Smooth muscle cell (in vitro differentiated cells): ENCODE data around the gene FTHL17. TPM values are rescaled to one million over a fixed set of nuclear protein-coding genes. Genes with fewer than 3 reads are reported as not detected.

Experiments
- DNase-seq: peaks from one replicate; lab custom pipeline; 2025; ENCODE audit not compliant: unreplicated experiment; lab: John Stamatoyannopoulos, UW
- H2AFZ ChIP-seq: fragments of 200-600 bp; sonication (generic); 2 replicates; pipeline ENCODE4 v1.6.0; 2016; ENCODE audit warnings: antibody characterized with exemption, low read depth, mild to moderate bottlenecking
- H3F3A ChIP-seq: fragments of 200-600 bp; sonication (generic); 2 replicates; pipeline ENCODE4 v1.6.0; 2017; ENCODE audit warnings: antibody characterized with exemption, low read depth
- H3K27ac ChIP-seq: fragments of 200-600 bp; sonication (generic); 2 replicates; pipeline ENCODE4 v1.5.1; 2016; ENCODE audit warnings: low read depth, mild to moderate bottlenecking
- H3K27me3 ChIP-seq: fragments of 200-600 bp; sonication (generic); 2 replicates; pipeline ENCODE4 v1.6.1; 2016; ENCODE audit warnings: low read depth, mild to moderate bottlenecking
- H3K36me3 ChIP-seq: fragments of 200-600 bp; sonication (generic); 2 replicates; pipeline ENCODE4 v1.5.1; 2016; ENCODE audit warnings: low read depth
- H3K4me1 ChIP-seq: fragments of 200-600 bp; sonication (generic); 2 replicates; pipeline ENCODE4 v1.5.1; 2016; ENCODE audit warnings: low read depth
- H3K4me2 ChIP-seq: fragments of 200-600 bp; sonication (generic); 2 replicates; pipeline ENCODE4 v1.6.0; 2016; ENCODE audit warnings: mild to moderate bottlenecking
- H3K4me3 ChIP-seq: fragments of 200-600 bp; sonication (generic); 2 replicates; pipeline ENCODE4 v1.5.1; 2016; ENCODE audit warnings: mild to moderate bottlenecking
- H3K79me2 ChIP-seq: fragments of 200-600 bp; sonication (generic); 2 replicates; pipeline ENCODE4 v1.6.0; 2016; ENCODE audit warnings: low read depth, mild to moderate bottlenecking
- H3K9ac ChIP-seq: fragments of 200-600 bp; sonication (generic); 2 replicates; pipeline ENCODE4 v1.6.0; 2016; ENCODE audit warnings: low read depth
- H3K9me3 ChIP-seq: fragments of 200-600 bp; sonication (generic); replicated peaks from 2 replicates; pipeline ENCODE4 v1.5.1; 2016; ENCODE audit warnings: low read depth
- H4K20me1 ChIP-seq: fragments of 200-600 bp; sonication (generic); 2 replicates; pipeline ENCODE4 v1.6.0; 2016; ENCODE audit warnings: low read depth
- CTCF ChIP-seq: fragments of 200-600 bp; sonication (generic); IDR thresholded peaks from 2 replicates; pipeline ENCODE4 v1.5.1; 2017; ENCODE audit warnings: borderline replicate concordance, mild to moderate bottlenecking, antibody characterized with exemption; ENCODE audit not compliant: insufficient read depth, poor library complexity, severe bottlenecking
- WGBS: methylation state at CpG from one replicate; pipeline ENCODE4 v1.1.7; 2016; ENCODE audit warnings: low lambda C conversion rate; 5-methylcytosine and 5-hydroxymethylcytosine counted together
- polyA plus RNA-seq: library from polyadenylated mRNA; unstranded; fragments of >200 nt; fragmentation: Nextera tagmentation; extraction: Ambion mirVana; gene quantifications from 2 replicates; pipeline ENCODE4 v1.2.1, GENCODE V29; 2016
- total RNA-seq: library from RNA; depleted of rRNA; stranded (reverse); fragments of >200 nt; gene quantifications from 2 replicates; pipeline ENCODE4 v1.2.3, GENCODE V29; 2014

FTHL17 gene
- total and polyA plus RNA-seq, 2 experiments from 2014 or later: not detected

- Histone ChIP-seq H3K9me3 (peaks cover 4% of the 10 kb centered on the region), H3K9ac (no peak overlapping the region), H3K4me1 (no peaks in the 10 kb centered on the region), H3K4me2 (no peak overlapping the region), H3K27ac (no peak overlapping the region), H2AFZ (no peak overlapping the region), H3K27me3 (no peaks in the 10 kb centered on the region), H3F3A (no peaks in the 10 kb centered on the region), H4K20me1 (no peaks in the 10 kb centered on the region), H3K79me2 (no peaks in the 10 kb centered on the region), H3K4me3 (no peak overlapping the region), H3K36me3 (no peaks in the 10 kb centered on the region)
- DNase-seq: no peak
- TF ChIP-seq CTCF: no peak
- WGBS: 67% methylated on average over 4 of the region's 4 CpGs
These were observed 21.8 kb upstream of the FTHL17 start for GRCh38 chrX:31093639-31093975.

GRCh38 chrX:31092970-31093638 lies 21.3 kb upstream of the FTHL17 start:
- Histone ChIP-seq H3K9ac (no peak overlapping the region), H3K4me3 (no peak overlapping the region), H3F3A (no peaks in the 10 kb centered on the region), H3K36me3 (no peaks in the 10 kb centered on the region), H3K27ac (no peak overlapping the region), H3K4me2 (no peak overlapping the region), H3K9me3 (no peaks in the 10 kb centered on the region), H3K27me3 (no peaks in the 10 kb centered on the region), H2AFZ (no peak overlapping the region), H4K20me1 (no peaks in the 10 kb centered on the region), H3K79me2 (no peaks in the 10 kb centered on the region), H3K4me1 (no peaks in the 10 kb centered on the region)
- WGBS: 62% methylated on average over 3 of the region's 3 CpGs
- DNase-seq: no peak
- TF ChIP-seq CTCF: no peak

GRCh38 chrX:31092476-31092875 lies 20.6 kb upstream of the FTHL17 start:
- WGBS: 63% methylated on average over 3 of the region's 3 CpGs
- no peak overlapping the region for H2AFZ ChIP-seq
- no peak for TF ChIP-seq CTCF

DNA sequence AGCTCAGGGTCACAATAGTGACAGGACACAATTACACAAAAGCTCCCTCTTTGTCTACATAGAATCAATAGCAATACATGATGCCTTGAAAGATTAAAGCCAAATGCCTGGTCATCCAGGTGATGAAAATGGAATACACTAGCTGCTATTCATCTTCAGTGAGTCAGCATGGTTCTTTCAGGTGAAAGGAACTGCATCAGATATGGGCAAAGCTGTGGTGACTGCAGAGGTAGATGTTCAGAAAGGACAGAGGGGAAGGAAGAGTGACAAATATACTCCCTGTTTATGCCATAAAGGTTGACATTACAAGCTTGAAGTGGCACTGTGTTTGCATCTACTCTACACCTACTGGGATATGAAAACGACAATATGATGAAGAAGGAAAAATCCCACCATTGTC lies 20.0 kb upstream of the FTHL17 start:
- H3K4me1 ChIP-seq: no peaks in the 10 kb centered on the region
- no peak overlapping the region for H3K9ac ChIP-seq
- H3K36me3 ChIP-seq: no peaks in the 10 kb centered on the region
- H4K20me1 ChIP-seq: no peaks in the 10 kb centered on the region
- H2AFZ ChIP-seq: no peak overlapping the region
- H3K79me2 ChIP-seq: no peaks in the 10 kb centered on the region
- no peaks in the 10 kb centered on the region for H3K9me3 ChIP-seq
- H3K27me3 ChIP-seq: no peaks in the 10 kb centered on the region
- no peak overlapping the region for H3K4me3 ChIP-seq
- no peak overlapping the region for H3K4me2 ChIP-seq
- DNase-seq: no peak
- no peaks in the 10 kb centered on the region for H3F3A ChIP-seq
- H3K27ac ChIP-seq: no peak overlapping the region
- TF ChIP-seq CTCF: no peak
- 60% methylated on average over 1 of the region's 1 CpG for WGBS

More at GRCh38 chrX:31092476-31092875, 20.6 kb upstream of the FTHL17 start:
- Histone ChIP-seq H3K27ac (no peak overlapping the region), H3K27me3 (no peaks in the 10 kb centered on the region), H3K4me3 (no peak overlapping the region), H3K4me2 (no peak overlapping the region), H3K36me3 (no peaks in the 10 kb centered on the region), H3K79me2 (no peaks in the 10 kb centered on the region), H3F3A (no peaks in the 10 kb centered on the region), H3K9me3 (no peaks in the 10 kb centered on the region), H4K20me1 (no peaks in the 10 kb centered on the region), H3K4me1 (no peaks in the 10 kb centered on the region), H3K9ac (no peak overlapping the region)
- no peak for DNase-seq
